HG03135 (cell line): ENCODE results near the gene HSH2D.
A peak's percentile ranks its signal among the peaks of the same experiment; 100 is the strongest.
"Not testable (repeated sequence)": the region's sequence is repeated elsewhere in the genome, so short reads cannot be mapped to it uniquely, and the experiment has no call there.

Experiments used
- ATAC-seq: cut with Tn5 transposase; IDR thresholded peaks from one replicate; pipeline ENCODE4 v1.9.1; 2021; ENCODE audit warnings: mild to moderate bottlenecking, moderate library complexity; ENCODE audit not compliant: unreplicated experiment

Gene HSH2D

GRCh38 chr19:16154557-16154956, 11.1 kb downstream of the HSH2D start:
- no peak for ATAC-seq

GRCh38 chr19:16155128-16155527, 11.6 kb downstream of the HSH2D start:
- no peak for ATAC-seq

GRCh38 chr19:16156904-16157303, 13.4 kb downstream of the HSH2D start:
- ATAC-seq, result no peak

- ATAC-seq, result no peak
Observed at GRCh38 chr19:16157601-16158000, 14.1 kb downstream of the HSH2D start.

GRCh38 chr19:16159655-16160054, 16.2 kb downstream of the HSH2D start:
- ATAC-seq, result no peak

GRCh38 chr19:16160445-16160942, 17.0 kb downstream of the HSH2D start:
- no peak for ATAC-seq

GRCh38 chr19:16160943-16161560, 17.6 kb downstream of the HSH2D start:
- ATAC-seq, result no peak

GRCh38 chr19:16161840-16162239, 18.4 kb downstream of the HSH2D start:
- no peak for ATAC-seq

- ATAC-seq, result no peak
Observed at GRCh38 chr19:16164222-16164890, 20.9 kb downstream of the HSH2D start.

- ATAC-seq, result no peak
Observed at GRCh38 chr19:16166417-16166816, 22.9 kb downstream of the HSH2D start.

- ATAC-seq, result no peak
Observed at GRCh38 chr19:16167055-16167454, 23.6 kb downstream of the HSH2D start.

- ATAC-seq, result no peak
Observed at GRCh38 chr19:16168465-16169081, 25.1 kb downstream of the HSH2D start.

- ATAC-seq, result no peak
Observed at GRCh38 chr19:16170134-16170533, 26.6 kb downstream of the HSH2D start.

- no peak for ATAC-seq
Observed at GRCh38 chr19:16175954-16176353, 32.5 kb downstream of the HSH2D start.

GRCh38 chr19:16178866-16179265, 35.4 kb downstream of the HSH2D start:
- not testable (repeated sequence) for ATAC-seq

GRCh38 chr19:16180611-16181010, 37.1 kb downstream of the HSH2D start:
- no peak for ATAC-seq

- ATAC-seq, result no peak
Observed at GRCh38 chr19:16184665-16185122, 41.2 kb downstream of the HSH2D start.

GRCh38 chr19:16185123-16185767, 41.8 kb downstream of the HSH2D start, which contains the start of gene FAM32A:
Gene FAM32A (plus strand): TSS chr19:16185410. CDS start chr19:16185443, 33 bp downstream.
- ATAC-seq, result peak; percentile 83

- ATAC-seq, result no peak
Observed at GRCh38 chr19:16185768-16186123, 42.3 kb downstream of the HSH2D start.

- no peak for ATAC-seq
Observed at GRCh38 chr19:16188521-16188920, 45.0 kb downstream of the HSH2D start.

- no peak for ATAC-seq
Observed at GRCh38 chr19:16190198-16190597, 46.7 kb downstream of the HSH2D start.
